Measurements from ENCODE around the gene PPM1H.

The PPM1H gene

DNA sequence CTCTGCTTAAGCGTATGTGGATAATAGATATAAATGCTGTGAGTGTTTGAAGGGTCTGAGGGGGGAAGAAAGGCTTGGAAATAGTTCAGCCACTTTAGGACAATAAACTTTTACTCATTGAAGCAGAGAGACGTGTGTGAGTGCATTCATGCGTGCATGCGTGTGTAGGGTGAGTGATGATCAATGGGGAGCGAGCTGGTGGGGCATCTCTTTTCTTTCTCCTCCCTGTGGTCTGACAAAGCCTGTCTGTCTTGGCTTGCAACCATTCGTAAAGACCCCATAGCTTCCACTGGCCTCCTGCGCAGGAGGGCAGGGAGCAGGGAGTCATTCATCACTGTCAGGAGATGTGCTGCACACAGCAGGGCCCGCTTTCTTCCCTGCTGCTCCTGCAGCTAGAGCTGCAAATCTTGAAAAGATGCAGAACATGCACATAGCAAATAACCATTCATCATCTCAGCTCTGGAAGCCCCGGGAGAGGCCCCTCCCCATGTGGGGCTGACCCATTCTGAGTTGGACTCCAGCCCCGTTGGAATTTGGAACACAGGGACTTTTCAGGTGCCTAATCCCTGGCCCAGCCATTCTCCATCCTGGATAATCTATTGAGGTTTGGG is 223.2 kb downstream of the PPM1H start:
- no peak for TF ChIP-seq CTCF (IDR thresholded peaks at IDR 0.05; ENCODE audit: low read depth, low read length)
- DNase-seq (ENCODE audit: extremely low read depth, low read depth), result no peak

GRCh38 chr12:62709311-62709710 is 225.6 kb downstream of the PPM1H start:
- no peak for DNase-seq (ENCODE audit: extremely low read depth, low read depth)
- TF ChIP-seq CTCF (IDR thresholded peaks at IDR 0.05; ENCODE audit: low read depth, low read length), result no peak

GRCh38 chr12:62707939-62708338 is 227.0 kb downstream of the PPM1H start:
- no peak for TF ChIP-seq CTCF (IDR thresholded peaks at IDR 0.05; ENCODE audit: low read depth, low read length)
- no peak for DNase-seq (ENCODE audit: extremely low read depth, low read depth)

DNA sequence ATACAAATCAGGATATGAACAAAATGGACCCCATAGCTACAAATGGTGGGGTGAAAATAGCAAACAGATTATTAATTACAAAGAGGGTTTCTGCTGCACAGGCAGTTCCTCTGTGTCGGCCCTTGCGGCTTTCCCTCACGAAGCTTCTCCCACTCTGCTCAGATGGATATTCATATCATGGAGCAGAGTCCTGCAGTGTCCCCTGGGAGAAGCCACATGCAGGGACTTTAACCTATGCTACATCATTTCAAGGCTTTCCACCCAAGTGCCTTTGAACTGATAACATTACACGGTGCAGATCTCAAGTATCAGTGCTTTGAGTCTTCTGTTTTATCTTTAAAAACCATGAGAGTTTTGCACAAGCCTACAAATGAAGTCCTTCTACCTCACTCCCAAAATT is 229.1 kb downstream of the PPM1H start:
- no peak for TF ChIP-seq CTCF (IDR thresholded peaks at IDR 0.05; ENCODE audit: low read depth, low read length)
- DNase-seq (ENCODE audit: extremely low read depth, low read depth), result no peak

- no peak for TF ChIP-seq CTCF (IDR thresholded peaks at IDR 0.05; ENCODE audit: low read depth, low read length)
- DNase-seq (ENCODE audit: extremely low read depth, low read depth), result no peak
Observed at GRCh38 chr12:62703011-62703380, 232.0 kb downstream of the PPM1H start.

DNA sequence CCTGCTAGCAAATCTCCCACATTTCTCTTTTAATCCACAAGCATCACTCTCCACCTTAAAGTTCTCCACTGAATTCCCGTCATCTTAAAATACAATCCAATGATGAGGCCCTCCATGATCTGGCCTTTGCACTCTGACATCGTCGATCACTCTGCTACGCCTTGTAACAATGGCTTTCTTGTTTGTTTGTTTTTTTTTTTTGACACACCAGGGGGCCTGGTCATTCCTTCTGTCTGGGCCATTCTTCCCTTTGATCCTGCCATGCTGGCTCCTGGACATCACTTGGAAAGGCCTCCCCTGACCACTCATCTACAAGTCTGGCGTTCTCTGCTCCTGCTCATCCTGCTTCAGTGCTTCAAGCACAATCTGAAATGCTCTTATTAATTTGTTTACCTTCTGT is 233.5 kb downstream of the PPM1H start:
- no peak for TF ChIP-seq CTCF (IDR thresholded peaks at IDR 0.05; ENCODE audit: low read depth, low read length)
- DNase-seq (ENCODE audit: extremely low read depth, low read depth), result no peak

DNA sequence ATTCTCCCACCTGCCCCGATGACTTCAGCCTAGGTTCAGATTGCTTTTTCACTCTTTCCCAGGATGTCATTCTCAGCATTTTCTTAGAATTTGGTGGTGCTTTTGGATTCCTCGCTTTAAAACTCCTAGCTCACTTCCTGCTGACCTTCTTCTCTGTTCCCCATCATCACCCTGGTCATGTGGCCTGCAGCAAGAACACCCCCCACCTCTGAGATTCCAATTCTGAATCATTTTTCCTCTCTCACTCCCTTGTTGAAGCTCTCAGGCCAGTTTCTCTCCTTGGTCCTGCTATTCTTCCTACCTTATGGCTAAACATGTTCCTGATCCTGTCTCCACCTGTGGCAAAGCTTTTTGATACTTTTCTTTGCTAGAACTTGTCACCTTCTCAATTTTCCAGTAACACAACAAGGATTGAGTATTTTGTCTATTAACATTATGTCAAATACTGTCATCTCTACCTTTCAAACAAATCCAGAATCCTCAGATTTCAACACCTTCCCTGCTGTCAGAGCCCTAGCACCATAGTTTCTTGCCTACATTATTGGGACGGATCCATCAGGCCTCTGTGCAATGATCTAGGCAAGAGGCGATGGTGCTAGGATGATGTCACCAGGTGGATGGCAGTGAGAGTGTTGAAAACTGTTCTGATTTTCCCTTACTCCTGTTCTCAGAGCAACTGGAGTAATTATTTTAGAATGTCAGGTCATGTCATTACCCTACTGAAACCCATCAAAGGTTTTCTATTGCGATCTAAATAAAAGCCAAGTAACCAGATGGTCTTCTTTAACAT is 234.7 kb downstream of the PPM1H start:
- no peak for DNase-seq (ENCODE audit: extremely low read depth, low read depth)
- TF ChIP-seq CTCF (IDR thresholded peaks at IDR 0.05; ENCODE audit: low read depth, low read length), result no peak

Data from AG09319 (cell line).